HepG2 (cell line): Measurements from ENCODE around the gene MAP2K7. TPM values are rescaled to one million over a fixed set of nuclear protein-coding genes. Genes with fewer than 3 reads are reported as not detected.

Experiments
- ATAC-seq: fragments of 200-7000 bp; cut with Tn5 transposase; 3 replicates; pipeline ENCODE4 v1.9.1; 2020; ENCODE audit warnings: mild to moderate bottlenecking, moderate library complexity
- BruUV-seq: library from RNA; stranded (reverse); fragments of 400-500 nt; replicated peaks from 2 replicates; lab custom pipeline; 2021; lab: Mats Ljungman, UMichigan
- CTCF ChIA-PET: fragments of 300-600 bp; formaldehyde crosslinking; extraction: SDS; loops from one replicate; lab custom pipeline; 2021; ENCODE audit warnings: low total read pairs, inconsistent platforms, low intra/inter-chr PET ratio; lab: Yijun Ruan, JAX
- POLR2A ChIA-PET: fragments of 350-600 bp; sonication (Branson Sonifier 250); formaldehyde crosslinking; loops from one replicate; lab custom pipeline; 2020; ENCODE audit warnings: antibody characterized with exemption, inconsistent platforms; lab: Yijun Ruan, JAX
- DNase-seq: peaks from one replicate; pipeline ENCODE4 v3.0.0-alpha.2; 2015; ENCODE audit warnings: low spot score
- FAIRE-seq: peaks from 3 replicates; lab custom pipeline; 2011; peaks lifted over from hg19 to GRCh38; lab: Jason Lieb, UNC
- H2AFZ ChIP-seq: one replicate; pipeline ENCODE4 v1.6.1; 2011; ENCODE audit warnings: low read length, inconsistent platforms
- H3K27ac ChIP-seq: fragments of 300-600 bp; 3 replicates; pipeline ENCODE4 v1.8.0; 2011; ENCODE audit warnings: mixed run types, mild to moderate bottlenecking, mixed read lengths, low read length, inconsistent platforms; ENCODE audit not compliant: insufficient read depth; ENCODE audit errors: extremely low read length
- H3K27me3 ChIP-seq, 2 experiments: fragments of 200-600 bp in 1 of 2; 2 replicates in 1 of 2; 3 replicates in 1 of 2; pipeline versions ENCODE4 v1.6.0 to v1.8.0; 2011; ENCODE audit warnings: low read length in 2 of 2, mild to moderate bottlenecking in 2 of 2, moderate library complexity in 2 of 2, inconsistent platforms in 1 of 2; ENCODE audit not compliant: insufficient read depth in 2 of 2, control insufficient read depth in 1 of 2
- H3K36me3 ChIP-seq, 2 experiments: fragments of 200-600 bp in 1 of 2; replicated peaks in 1 of 2; 2 replicates in 1 of 2; 3 replicates in 1 of 2; pipeline versions ENCODE4 v1.5.1 to v1.8.0; 2011; ENCODE audit warnings: low read length in 2 of 2, inconsistent platforms in 1 of 2; ENCODE audit not compliant: insufficient read depth in 2 of 2, control insufficient read depth in 1 of 2
- H3K4me1 ChIP-seq: 2 replicates; pipeline ENCODE4 v1.5.1; 2012; ENCODE audit warnings: low read length, inconsistent platforms; ENCODE audit not compliant: insufficient read depth
- H3K4me2 ChIP-seq: 2 replicates; pipeline ENCODE4 v1.6.0; 2011; ENCODE audit warnings: low read depth, low read length, inconsistent platforms
- H3K4me3 ChIP-seq, 3 experiments: fragments of 200-600 bp in 1 of 3; sonication (generic), shearing (Covaris generic) in 1 of 3; replicated peaks in 1 of 3; 2 replicates each; pipeline ENCODE4 v1.5.1; 2011 to 2016; ENCODE audit warnings: low read length in 3 of 3, inconsistent platforms in 2 of 3, low read depth in 2 of 3, mild to moderate bottlenecking in 2 of 3, control low read depth in 1 of 3, mixed read lengths in 1 of 3; ENCODE audit not compliant: insufficient read depth in 1 of 3
- H3K79me2 ChIP-seq: one replicate; pipeline ENCODE4 v1.6.1; 2011; ENCODE audit warnings: low read length, inconsistent platforms; ENCODE audit not compliant: insufficient read depth
- H3K9ac ChIP-seq: 2 replicates; pipeline ENCODE4 v1.6.0; 2011; ENCODE audit warnings: mild to moderate bottlenecking, low read depth, low read length, inconsistent platforms; ENCODE audit not compliant: insufficient read depth
- H3K9me3 ChIP-seq: 2 replicates; pipeline ENCODE4 v1.5.1; 2012; ENCODE audit warnings: mild to moderate bottlenecking, low read length
- H4K20me1 ChIP-seq: 2 replicates; pipeline ENCODE4 v1.6.0; 2011; ENCODE audit warnings: inconsistent platforms, mild to moderate bottlenecking, low read length, moderate library complexity; ENCODE audit not compliant: insufficient read depth
- AGO1 ChIP-seq: fragments of 200-400 bp; formaldehyde crosslinking; IDR thresholded peaks from 2 replicates; pipeline ENCODE4 v1.6.1; 2017; ENCODE audit warnings: mild to moderate bottlenecking, low read depth, low read length, moderate library complexity; ENCODE audit not compliant: poor library complexity, severe bottlenecking
- DMTF1 ChIP-seq: sonication (generic); formaldehyde crosslinking; IDR thresholded peaks from 2 replicates; pipeline ENCODE4 v1.4.0; 2020; ENCODE audit warnings: mild to moderate bottlenecking, missing genetic modification reagents
- HNRNPK ChIP-seq: fragments of 200-400 bp; formaldehyde crosslinking; IDR thresholded peaks from 2 replicates; pipeline ENCODE4 v1.6.1; 2018; ENCODE audit warnings: low read length, low read depth, moderate library complexity, mild to moderate bottlenecking; ENCODE audit not compliant: poor library complexity, severe bottlenecking
- HOXA5 ChIP-seq: sonication (generic); formaldehyde crosslinking; IDR thresholded peaks from 2 replicates; pipeline ENCODE4 v1.4.0; 2020; ENCODE audit warnings: missing genetic modification reagents
- KAT7 ChIP-seq: IDR thresholded peaks from 2 replicates; pipeline ENCODE4 v1.6.1; 2018; ENCODE audit warnings: borderline replicate concordance, missing compliant biosample characterization
- KDM2A ChIP-seq: sonication (generic); formaldehyde crosslinking; IDR thresholded peaks from 2 replicates; pipeline ENCODE4 v1.4.0; 2020; ENCODE audit warnings: low read depth, missing genetic modification reagents, borderline replicate concordance
- NCOR1 ChIP-seq: fragments of 200-600 bp; sonication (generic); IDR thresholded peaks from 2 replicates; pipeline ENCODE4 v1.7.0; 2017; ENCODE audit warnings: antibody characterized with exemption, low read length, borderline replicate concordance
- POLR2AphosphoS2 ChIP-seq: IDR thresholded peaks from 2 replicates; pipeline ENCODE4 v1.6.1; 2011; ENCODE audit warnings: low read depth, low read length, improper control_type of control experiment
- TOE1 ChIP-seq: sonication (generic); formaldehyde crosslinking; IDR thresholded peaks from 2 replicates; pipeline ENCODE4 v1.4.0; 2020; ENCODE audit warnings: mild to moderate bottlenecking, missing genetic modification reagents
- ZFP37 ChIP-seq: sonication (generic); formaldehyde crosslinking; IDR thresholded peaks from 2 replicates; pipeline ENCODE4 v1.4.0; 2020; ENCODE audit warnings: missing genetic modification reagents, borderline replicate concordance
- ZNF20 ChIP-seq: sonication (generic); formaldehyde crosslinking; IDR thresholded peaks from 2 replicates; pipeline ENCODE4 v1.4.0; 2020; ENCODE audit warnings: mild to moderate bottlenecking, moderate library complexity, missing genetic modification reagents
- ZNF335 ChIP-seq: sonication (generic); formaldehyde crosslinking; IDR thresholded peaks from 2 replicates; pipeline ENCODE4 v1.4.0; 2020; ENCODE audit warnings: missing genetic modification reagents
- ZNF337 ChIP-seq: sonication (generic); formaldehyde crosslinking; IDR thresholded peaks from 2 replicates; pipeline ENCODE4 v1.5.1; 2020; ENCODE audit warnings: missing genetic modification reagents, low read depth, mild to moderate bottlenecking, borderline replicate concordance
- ZNF768 ChIP-seq: sonication (generic); formaldehyde crosslinking; IDR thresholded peaks from 2 replicates; pipeline ENCODE4 v1.4.0; 2020; ENCODE audit warnings: missing genetic modification reagents
- WGBS: methylation state at CpG from one replicate; pipeline ENCODE4 v1.1.6; 2017; ENCODE audit warnings: low lambda C conversion rate; 5-methylcytosine and 5-hydroxymethylcytosine counted together
- in situ Hi-C: cut with HindIII; loops from 2 replicates; pipeline ENCODE4 v1.10.0; 2017; ENCODE audit warnings: low pct_unique_long_range_greater_than_20kb; ENCODE audit not compliant: extremely low pct_ligation_motif_present
- intact Hi-C: fragments of 100-400 bp; cut with micrococcal nuclease; formaldehyde crosslinking; loops from one replicate; pipeline ENCODE4 v1.10.0; 2022; ENCODE audit not compliant: unreplicated experiment
- polyA plus RNA-seq, 8 experiments: library from polyadenylated mRNA; depleted of rRNA in 3 of 8; stranded (reverse) in 7 of 8; unstranded in 1 of 8; fragments of >200 nt; fragmentation: Illumina TruSeq in 4 of 8; extraction: Trizol in 4 of 8; gene quantifications; 2 replicates each; pipeline versions ENCODE4 v1.2.1 to v1.2.3, GENCODE V29; 2011 to 2016; ENCODE audit warnings: low read depth in 4 of 8, missing spikeins in 1 of 8, mixed read lengths in 1 of 8; ENCODE audit not compliant: insufficient read depth in 1 of 8
- total RNA-seq, 5 experiments: library from RNA; depleted of rRNA; stranded (reverse); fragments of >200 nt; fragmentation: Illumina TruSeq; extraction: Trizol; gene quantifications; 2 replicates each; pipeline ENCODE4 v1.2.3, GENCODE V29; 2016; ENCODE audit warnings: low read depth in 1 of 5
- TF ChIP-seq, protein P1 (sequence below): sonication (generic); formaldehyde crosslinking; IDR thresholded peaks from 2 replicates; pipeline ENCODE4 v1.5.0; 2020; ENCODE audit warnings: mild to moderate bottlenecking, missing genetic modification reagents, borderline replicate concordance
- TF ChIP-seq, protein P2 (sequence below): sonication (generic); formaldehyde crosslinking; IDR thresholded peaks from 2 replicates; pipeline ENCODE4 v1.5.1; 2020; ENCODE audit warnings: missing genetic modification reagents, mild to moderate bottlenecking, borderline replicate concordance

Gene MAP2K7
- total and polyA plus RNA-seq, 2 of the 13 experiments (the other 11 are each of a cell fraction or from before 2014, with no cell fraction given), result 9.0 to 10.8 TPM

DNA sequence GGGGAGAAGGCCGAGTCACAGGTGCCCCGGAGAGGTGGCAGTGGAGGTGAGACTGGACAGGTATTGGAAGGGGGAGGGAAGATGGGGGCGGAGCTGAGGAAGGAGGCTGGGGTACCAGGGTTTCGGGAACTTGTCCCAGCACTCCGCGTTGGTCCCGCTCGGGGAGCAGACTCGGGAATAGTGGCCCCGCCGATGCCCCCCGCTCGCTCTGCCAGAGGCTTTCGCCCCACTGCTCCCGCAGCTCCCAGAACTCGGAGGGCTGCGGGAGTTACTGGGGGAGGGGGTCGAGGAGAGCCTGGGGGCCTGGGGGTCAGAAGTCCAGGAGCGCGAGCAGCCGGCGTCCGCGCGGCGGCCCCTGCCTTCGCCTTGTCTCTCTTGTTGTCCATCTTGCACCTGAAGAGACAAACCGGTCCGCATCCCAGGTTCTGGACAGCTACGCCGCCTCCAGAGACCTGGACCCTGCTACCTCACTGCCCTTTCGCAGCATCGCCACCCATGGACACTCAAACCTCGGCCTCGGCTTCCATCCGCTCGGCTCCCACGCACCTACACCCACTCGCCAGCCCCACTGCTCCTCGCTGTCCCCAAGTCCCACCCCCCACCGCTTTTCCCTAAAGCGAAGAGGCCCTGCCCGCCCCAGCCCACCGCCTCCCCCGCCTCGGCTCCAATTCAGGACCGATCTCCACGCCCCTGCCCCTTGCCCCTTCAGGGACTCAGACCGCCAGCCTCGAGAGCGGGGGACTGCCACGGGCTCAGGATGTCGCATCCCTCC lies 30.2 kb upstream of the MAP2K7 start:
- Histone ChIP-seq H3K4me3 (peak overlapping the region; percentile 40 to 73 (median 59); a peak in 4 of 6 replicates), H3K36me3 (no peaks in the 10 kb centered on the region), H3K4me2 (peak overlapping the region; percentile 97), H3K27me3 (peaks cover 0 to 4% of the 10 kb centered on the region in 2 experiments; a peak in 1 of 5 replicates), H3K4me1 (peaks cover 42% of the 10 kb centered on the region), H3K27ac (no peak overlapping the region), H2AFZ (no peak overlapping the region), H4K20me1 (no peaks in the 10 kb centered on the region; the same call in 1 of the 2 replicates), H3K9me3 (no peaks in the 10 kb centered on the region), H3K79me2 (no peaks in the 10 kb centered on the region), H3K9ac (no peak overlapping the region)
- DNase-seq (no peak), FAIRE-seq (no peak), ATAC-seq (no peak)
- intact Hi-C loops, result loop anchor here (10.0 kb wide), 1 partner anchor 1139 kb away; the partner anchor contains the start of genes GPR108 and TRIP10
- WGBS, result 70% methylated on average over 44 of the region's 53 CpGs
- CTCF ChIA-PET, result no interaction called here
- in situ Hi-C loops, result no loop called here
- peak; percentile 52 for TF ChIP-seq HNRNPK
- no peak for TF ChIP-seq POLR2AphosphoS2
- no peak for TF ChIP-seq DMTF1
- TF ChIP-seq AGO1, result peak; percentile 17
- no peak for TF ChIP-seq ZFP37 (CRISPR knock-in tag)
- no peak for TF ChIP-seq ZNF20 (CRISPR knock-in tag)
- no peak for TF ChIP-seq NCOR1
- TF ChIP-seq, protein P1, sequence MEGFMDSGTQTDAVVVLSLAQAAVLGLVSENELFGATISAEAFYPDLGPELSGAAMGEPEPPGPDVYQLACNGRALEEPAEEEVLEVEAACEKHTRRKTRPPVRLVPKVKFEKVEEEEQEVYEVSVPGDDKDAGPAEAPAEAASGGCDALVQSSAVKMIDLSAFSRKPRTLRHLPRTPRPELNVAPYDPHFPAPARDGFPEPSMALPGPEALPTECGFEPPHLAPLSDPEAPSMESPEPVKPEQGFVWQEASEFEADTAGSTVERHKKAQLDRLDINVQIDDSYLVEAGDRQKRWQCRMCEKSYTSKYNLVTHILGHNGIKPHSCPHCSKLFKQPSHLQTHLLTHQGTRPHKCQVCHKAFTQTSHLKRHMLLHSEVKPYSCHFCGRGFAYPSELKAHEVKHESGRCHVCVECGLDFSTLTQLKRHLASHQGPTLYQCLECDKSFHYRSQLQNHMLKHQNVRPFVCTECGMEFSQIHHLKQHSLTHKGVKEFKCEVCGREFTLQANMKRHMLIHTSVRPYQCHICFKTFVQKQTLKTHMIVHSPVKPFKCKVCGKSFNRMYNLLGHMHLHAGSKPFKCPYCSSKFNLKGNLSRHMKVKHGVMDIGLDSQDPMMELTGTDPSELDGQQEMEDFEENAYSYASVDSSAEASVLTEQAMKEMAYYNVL (CRISPR knock-in tag), result no peak
- TF ChIP-seq HOXA5 (CRISPR knock-in tag), result no peak
- TF ChIP-seq KDM2A (CRISPR knock-in tag), result no peak
- TF ChIP-seq, protein P2, sequence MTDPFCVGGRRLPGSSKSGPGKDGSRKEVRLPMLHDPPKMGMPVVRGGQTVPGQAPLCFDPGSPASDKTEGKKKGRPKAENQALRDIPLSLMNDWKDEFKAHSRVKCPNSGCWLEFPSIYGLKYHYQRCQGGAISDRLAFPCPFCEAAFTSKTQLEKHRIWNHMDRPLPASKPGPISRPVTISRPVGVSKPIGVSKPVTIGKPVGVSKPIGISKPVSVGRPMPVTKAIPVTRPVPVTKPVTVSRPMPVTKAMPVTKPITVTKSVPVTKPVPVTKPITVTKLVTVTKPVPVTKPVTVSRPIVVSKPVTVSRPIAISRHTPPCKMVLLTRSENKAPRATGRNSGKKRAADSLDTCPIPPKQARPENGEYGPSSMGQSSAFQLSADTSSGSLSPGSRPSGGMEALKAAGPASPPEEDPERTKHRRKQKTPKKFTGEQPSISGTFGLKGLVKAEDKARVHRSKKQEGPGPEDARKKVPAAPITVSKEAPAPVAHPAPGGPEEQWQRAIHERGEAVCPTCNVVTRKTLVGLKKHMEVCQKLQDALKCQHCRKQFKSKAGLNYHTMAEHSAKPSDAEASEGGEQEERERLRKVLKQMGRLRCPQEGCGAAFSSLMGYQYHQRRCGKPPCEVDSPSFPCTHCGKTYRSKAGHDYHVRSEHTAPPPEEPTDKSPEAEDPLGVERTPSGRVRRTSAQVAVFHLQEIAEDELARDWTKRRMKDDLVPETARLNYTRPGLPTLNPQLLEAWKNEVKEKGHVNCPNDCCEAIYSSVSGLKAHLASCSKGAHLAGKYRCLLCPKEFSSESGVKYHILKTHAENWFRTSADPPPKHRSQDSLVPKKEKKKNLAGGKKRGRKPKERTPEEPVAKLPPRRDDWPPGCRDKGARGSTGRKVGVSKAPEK (CRISPR knock-in tag), result no peak
- TF ChIP-seq TOE1, result no peak
- TF ChIP-seq ZNF337, result no peak
- TF ChIP-seq ZNF768 (CRISPR knock-in tag), result no peak
- no peak for TF ChIP-seq ZNF335 (CRISPR knock-in tag)
- no peak for TF ChIP-seq KAT7 (CRISPR knock-in tag)
- POLR2A ChIA-PET, result no interaction called here
- BruUV-seq, result no TSS peak
